ENCODE data around the gene UBASH3A.
"Not testable (repeated sequence)": the region's sequence is repeated elsewhere in the genome, so short reads cannot be mapped to it uniquely, and the experiment has no call there.

Gene UBASH3A

DNA sequence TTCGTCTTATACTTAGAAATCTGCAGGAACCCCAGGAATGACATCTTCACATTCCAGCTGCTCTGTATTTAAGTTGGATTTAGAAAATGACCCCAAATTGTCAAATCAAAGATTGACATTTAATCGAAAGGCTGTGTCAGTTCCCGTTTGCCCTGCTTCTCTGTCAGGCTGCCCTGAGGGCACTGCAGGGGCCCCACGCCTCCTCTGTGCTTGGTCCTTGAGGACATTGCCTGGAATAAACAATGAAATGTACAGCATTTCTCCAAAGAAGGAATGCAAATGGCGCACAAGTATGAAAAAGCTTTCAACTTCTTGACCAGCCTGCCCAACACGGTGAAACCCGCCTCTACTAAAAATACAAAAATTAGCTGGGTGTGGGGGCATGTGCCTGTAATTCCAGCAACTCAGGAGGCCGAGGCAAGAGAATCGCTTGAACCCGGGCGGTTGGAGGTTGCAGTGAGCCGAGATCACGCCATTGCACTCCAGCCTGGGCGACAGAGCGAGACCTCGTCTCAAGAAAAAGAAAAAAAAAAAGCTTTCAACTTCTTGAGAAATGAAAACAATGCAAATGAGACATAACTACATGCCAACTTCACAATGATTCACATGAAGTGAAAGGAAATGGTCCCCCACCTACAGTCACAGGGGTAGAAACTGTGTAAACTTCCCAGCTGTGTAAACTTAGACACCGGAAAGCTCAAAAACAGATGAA lies 10.8 kb upstream of the UBASH3A start:
- no peak for DNase-seq

DNA sequence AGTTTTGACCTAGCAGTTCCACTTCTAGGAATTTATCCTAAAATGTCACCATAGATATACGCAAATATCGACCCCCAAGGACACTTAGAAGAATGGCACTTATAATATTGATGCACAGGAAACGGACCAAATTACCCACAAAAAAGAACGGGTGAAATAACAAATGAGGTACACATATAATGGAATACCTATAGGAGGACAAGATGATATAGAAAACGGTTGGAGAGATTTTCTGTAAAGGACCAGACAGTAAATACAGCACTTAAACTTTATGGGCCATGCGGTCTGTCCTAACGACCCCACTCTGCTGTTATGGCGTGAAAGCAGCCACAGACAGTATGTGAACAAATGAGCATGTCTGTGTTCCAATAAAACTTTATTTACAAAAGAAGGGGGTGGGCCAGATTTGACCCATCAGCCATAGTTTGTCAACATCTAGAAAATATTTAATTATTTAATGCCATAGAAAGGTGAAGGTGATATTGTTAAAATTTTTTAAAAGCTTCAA lies 10.2 kb upstream of the UBASH3A start:
- no peak for DNase-seq

DNA sequence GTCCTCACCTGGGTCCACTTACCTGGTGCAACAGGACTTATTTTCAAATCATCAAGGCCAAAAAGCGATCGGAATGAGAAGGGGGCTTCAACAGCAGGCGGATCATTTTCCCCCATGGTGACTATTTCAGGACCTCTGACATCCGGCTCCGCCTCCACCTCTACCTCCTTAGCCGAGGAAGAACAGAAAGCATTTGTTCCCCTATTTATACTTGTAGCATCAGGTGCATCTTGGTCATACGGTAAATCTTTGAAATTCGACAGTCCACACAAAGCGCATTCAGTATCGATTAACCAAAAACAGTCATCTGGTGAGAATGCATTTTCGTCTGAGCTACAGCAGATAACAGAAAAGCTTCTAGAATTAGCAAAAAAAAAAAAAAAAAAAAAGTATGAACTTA lies 8.4 kb upstream of the UBASH3A start:
- no peak for DNase-seq

DNA sequence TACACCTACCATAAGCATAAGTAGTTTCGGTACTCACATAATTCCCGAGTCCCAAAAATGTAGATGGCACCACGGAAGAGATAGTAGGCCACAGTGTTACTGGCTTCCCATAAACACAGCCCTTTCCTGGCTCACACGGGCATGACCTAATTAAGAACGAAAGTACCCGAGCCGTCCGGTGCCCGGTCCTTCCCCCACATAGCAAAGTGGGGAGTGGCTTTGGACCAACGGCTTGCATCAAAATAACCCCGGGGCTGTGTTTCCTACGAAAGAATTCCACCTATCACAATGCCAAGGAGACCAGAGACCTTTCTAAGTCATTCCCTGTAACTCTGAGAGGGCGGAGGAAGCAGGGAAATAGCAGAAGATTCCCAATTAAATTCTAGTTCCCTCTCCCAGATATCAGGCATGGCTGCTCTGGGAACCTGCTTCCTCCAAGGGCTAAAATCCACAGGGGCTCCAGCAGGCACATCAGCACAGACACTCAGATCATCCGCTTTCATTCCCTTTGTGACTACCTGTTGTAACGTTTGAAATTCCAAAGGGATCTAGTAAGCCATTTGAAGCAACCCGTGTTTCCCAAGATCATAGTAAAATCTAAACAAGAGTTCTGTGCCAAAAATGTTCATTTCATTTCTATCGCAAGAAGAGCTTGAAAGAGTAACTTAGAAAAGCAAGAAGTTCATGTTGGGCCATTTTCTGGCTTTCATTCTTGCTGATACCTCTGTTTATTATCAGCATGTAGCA lies 7.6 kb upstream of the UBASH3A start, which contains the start of gene TMPRSS3:
TSS of gene TMPRSS3 (minus strand) at position 148 of the 747 bp plus-strand sequence. CDS start 635 bp downstream, outside the sequence.
- DNase-seq, result no peak

DNA sequence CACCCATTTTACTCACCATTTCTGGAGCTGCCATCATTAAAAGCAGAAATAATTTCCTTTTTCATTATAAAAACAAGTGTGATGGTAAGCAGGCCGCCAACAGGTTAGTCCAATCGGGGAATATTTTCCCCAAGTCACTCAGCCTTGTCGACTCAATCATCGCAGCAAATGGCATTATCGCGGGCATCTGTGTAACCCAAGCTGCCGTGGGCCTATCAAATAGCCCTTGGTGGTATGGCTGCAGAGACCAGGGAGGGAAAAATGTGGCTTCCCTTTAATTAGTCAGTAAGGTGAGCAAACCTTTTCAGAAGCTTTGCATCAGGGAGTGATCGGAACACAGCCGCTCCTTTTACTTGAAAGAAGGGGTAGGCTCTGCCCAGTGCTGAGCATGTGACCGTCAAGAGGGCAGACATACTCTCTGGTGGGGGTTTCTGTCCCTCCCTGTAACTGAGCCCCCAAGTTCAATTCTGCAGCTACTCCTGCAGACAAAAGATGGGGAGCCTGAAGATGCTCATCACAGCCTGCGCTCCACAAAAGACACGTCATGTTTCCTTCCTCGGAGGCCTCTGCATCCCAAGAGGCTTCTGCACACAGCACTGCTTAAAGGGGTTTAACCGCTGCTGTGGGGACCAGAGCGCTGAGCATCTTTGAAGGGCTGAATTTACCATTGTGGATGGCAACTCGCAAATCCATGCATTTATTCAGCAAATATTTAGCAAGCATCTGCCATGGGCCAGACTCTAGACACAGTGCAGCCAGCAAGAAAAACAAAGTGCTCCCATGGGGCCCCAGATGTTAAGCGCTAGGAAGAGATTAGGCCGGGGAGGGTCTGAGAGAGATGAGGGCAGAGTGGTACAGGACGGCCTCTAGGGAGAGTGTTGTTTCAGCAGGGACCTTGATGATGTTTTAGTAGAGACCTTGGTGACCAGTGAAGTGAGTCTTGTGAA lies 6.6 kb upstream of the UBASH3A start:
- peak; percentile 64 for DNase-seq

DNA sequence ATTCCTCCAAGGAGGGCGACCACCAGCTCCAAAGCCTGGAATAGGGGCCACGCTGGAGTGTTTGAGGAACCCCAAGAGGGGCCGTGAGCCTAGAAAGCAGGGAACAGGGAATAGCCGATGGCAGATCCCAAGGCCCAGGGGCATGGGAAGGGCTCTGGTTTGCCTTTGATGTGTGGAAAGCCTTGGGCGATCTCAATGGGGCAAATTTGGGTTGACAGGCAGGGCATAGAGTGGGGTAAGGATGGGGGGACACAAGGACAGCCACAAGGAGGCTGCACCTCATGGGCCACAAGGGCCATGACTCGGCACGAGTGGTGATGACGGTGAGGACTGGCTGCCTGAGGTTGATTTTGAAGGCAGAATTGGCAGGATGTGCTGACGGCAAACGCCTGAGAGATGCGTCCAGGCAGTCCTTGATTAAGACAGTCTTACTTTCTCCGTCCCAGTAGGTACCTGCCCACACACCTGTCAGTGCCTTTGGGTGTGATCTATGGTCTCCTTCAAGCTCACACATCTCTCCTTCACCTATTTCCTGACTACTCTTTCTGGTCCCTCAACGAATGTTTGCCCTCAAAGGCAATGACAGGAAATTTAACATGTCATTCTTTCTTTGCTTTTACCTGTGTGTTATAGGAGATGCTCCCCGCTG lies 5.8 kb upstream of the UBASH3A start:
- no peak for DNase-seq

DNA sequence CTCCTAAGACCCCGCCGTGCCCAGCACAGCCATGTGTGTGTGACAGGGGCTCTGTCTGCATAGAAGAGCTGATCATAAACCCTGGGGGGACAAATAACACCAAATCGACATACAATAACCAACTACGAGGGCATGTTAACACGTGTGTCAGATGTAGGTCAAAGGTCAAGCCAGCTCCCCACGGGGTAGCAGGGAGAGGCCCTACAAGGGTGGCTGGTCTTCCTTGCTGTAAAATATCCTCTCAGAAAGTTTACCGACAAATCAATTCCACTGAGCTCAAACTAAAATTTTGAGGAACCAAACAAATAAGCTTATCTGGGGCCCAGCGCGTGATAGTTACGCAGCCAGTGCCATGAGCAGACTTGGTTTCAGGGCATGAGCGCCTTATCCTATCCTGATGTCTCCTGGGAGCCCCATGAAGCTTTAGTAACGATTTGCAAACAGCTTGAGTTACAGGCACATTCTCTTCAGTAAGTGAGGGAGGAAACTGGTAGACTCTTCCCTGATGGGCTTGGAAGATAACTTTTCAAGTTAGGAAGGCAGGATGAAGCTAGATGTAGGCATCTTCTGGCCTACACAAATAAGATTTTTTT lies 5.2 kb upstream of the UBASH3A start:
- no peak for DNase-seq

DNA sequence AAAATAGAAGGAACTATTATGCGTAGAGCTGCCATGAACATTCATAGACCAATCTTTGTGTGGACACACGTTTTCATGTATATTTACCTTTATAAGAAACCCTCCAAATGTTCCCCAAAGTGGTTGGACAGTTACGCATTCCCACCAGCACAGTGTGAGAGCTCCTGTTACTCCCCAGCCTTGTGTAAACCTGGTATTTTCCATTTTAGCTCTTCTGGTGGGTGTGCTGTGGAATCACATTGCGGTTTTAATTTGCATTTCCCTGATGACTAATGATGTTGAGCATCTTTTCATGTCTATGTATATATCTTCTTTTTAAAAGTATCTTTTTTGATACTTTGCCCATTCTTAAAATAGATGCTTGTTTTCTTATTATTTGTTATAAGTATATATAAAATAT lies 3.2 kb upstream of the UBASH3A start:
- no peak for DNase-seq

DNA sequence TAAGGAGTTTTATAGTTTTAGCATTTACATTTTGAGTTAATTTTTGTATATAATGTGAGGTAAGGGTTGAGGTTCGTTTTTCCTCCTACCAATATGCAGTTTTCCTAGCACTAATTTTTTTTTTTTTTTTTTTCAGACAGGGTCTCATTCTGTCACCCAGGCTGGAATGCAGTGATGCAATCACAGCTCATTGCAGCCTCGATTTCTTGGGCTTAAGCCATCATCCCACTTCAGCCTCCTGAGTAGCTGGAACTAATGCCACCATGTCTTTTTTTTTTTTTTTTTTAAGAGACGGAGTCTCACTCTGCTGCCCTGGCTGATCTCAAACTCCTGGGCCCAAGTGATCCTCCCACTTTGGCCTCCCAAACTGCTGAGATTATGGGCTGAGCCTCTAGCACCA lies 2.5 kb upstream of the UBASH3A start:
- DNase-seq, result no peak

DNA sequence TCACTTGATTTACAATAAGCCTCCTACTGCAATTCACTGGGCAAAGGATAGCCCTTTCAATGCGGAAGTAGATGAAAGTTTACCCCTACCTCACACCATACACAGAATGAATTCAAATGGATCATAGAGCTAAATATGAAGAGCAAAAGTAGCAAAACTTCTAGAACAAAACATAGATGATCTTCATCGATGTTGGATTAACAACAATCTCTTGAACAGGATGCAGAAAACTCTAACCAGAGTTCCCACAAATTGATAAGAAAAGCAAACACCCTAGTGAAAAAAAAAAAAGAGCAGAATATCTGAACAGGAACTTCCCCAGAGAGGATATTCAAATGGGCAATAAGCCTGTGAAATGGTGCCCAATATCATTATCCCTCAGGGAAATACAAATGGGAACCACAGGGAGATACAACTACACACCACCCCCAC lies 1.9 kb upstream of the UBASH3A start:
- no peak for DNase-seq

DNA sequence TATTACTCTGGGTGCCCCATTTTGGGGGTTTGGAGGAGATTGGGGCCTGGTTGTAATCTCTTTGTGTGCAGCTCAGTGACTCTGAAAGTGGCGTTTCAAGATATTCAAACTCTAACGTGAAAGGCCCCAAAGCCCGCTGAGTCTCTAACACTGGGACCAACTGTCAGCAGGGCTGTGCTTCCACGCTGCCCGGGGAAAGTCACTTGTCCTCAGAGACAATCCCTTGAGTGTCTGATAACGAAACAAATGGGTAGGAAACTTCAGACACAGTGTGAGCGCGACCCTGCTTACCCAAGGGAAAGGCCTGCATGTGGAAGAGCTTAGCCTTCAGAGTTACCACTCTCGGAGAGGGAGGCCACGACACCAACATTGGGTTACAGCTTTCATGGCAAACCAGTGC lies 837 bp downstream of the UBASH3A start:
- DNase-seq, result no peak

DNA sequence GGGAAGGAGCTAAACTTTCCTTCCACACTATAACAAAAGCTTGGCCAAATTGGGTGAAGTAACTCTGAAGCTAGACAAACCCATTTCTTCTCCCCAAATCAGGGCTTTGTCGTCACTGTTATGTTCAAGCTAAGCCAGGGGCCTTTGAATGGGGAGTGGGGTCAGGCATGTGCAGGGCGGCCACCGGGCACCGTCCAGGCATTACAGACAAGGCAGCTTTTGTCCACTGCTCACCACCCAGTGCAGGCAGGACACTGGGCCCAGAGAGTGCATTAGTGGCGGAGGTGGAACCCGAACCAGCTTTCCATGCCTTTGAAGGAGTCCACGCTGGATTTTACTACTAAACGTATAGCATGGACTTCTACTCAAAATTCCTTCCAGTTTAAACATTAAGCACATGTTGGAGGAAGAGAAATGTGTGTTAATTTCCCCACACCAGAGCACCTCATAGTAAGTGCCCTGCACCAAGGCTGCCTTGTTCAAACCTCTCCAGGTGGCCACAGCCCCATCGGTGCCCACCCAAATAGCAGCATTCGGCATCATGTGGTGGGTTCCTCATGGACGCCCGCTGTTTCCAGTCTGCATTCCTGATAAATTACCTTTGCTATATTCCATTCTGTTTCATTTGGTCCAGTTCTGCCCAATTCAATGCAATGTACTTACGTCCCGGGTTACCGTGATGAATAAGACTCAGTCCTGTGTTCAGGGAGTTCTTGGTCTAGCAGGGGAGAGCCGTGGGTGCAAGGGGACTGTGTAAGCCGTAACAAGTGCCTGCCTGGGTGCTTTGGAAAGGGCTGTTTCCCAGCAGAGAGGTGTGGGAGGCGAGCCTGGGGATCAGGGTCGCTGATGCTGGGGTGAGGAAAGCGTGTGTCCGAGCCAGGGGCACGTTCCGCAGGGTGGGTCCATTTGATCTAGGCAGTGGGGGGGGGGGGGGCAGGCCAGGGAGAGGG lies 1.6 kb downstream of the UBASH3A start:
- no peak for DNase-seq

DNA sequence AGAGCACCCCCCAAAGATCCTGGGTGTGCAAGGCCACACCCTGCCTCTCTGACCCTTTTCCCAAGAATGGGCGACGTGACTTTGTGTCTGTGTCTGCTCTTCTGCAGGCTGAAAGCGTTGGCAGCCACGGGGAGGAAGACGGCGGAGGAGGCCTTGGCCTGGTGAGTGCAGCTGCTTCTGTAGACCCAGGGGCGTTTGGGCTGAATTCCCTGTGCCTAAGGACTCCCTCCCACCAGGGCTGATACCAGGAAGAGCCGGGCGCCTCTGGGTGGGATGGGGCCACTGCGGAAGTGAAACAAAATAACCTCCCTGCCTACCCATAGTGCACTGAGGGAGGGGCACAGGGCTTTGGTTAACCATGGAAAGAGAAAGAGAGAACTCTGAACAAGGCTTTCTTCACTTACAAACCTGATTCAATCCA lies 2.5 kb downstream of the UBASH3A start:
- DNase-seq, result no peak

DNA sequence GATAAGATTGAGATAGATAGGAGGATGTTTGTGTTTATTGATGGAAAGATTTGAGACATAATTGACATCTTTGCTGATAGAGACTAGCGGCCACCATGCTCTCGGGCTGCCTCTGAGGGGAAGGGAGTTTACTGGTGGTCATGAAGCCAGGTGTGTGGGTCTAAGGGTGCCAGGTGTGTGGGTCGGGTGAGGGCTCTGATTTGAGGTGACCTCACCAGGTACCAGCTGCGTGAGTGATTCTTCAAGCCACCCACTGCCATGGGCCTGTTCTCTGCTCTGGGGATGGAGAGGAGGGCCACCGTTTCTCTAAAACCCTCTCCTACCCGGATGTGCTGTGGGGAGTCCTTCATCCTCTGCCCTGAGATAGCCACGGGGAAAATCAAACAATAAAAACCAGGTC lies 3.2 kb downstream of the UBASH3A start:
- no peak for DNase-seq

DNA sequence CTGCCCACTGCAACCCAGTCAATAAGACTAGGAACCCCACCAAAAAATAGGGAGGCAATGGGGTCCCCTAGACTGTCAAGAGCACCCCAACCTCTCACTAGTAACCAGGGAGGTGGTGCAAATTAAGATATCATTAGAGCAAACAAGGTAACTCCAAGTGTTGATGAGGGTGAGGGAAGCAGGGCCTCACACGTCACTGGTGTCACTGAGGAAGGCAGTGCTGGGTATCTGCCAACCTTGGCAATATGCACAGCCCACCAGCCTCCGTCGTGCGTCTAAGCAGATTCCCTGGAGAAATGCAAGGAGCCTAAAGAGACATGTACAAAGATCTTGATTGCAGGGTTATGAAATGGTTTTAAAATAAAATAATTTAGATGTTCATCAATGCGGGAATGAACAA lies 3.8 kb downstream of the UBASH3A start:
- no peak for DNase-seq

DNA sequence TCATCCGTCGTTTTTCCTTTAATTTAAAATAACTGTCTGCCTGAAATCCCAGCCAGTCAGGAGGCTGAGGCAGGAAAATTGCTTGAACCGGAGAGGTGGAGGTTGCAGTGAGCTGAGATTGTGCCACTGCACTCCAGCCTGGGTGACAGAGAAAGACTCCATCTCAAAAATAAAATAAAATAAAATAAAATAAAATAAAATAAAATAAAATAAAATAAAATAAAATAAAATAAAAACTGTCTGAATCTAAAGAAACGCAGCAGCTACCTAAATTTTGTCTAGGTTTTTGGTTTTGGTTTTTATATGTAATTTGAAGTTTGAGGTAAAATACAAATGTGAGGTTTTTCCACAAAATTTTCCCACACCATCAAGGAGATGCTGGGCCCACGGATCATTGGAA lies 5.0 kb downstream of the UBASH3A start:
- DNase-seq, result not testable (repeated sequence)

DNA sequence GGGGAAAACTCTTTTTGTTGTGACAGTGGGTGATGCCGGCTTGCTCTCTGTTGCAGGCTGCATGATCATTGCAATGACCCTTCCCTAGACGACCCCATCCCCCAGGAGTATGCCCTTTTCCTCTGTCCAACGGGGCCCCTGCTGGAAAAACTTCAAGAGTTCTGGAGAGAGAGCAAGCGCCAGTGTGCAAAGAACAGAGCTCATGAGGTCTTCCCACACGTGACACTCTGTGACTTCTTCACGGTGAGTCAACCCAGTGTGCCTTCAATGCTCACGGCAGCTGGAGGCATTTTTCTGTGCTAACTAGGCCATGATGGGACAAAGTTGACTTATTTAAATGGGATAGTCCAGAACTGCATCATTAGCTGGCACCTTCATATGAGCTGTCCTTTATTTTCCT lies 5.7 kb downstream of the UBASH3A start:
- no peak for DNase-seq

DNA sequence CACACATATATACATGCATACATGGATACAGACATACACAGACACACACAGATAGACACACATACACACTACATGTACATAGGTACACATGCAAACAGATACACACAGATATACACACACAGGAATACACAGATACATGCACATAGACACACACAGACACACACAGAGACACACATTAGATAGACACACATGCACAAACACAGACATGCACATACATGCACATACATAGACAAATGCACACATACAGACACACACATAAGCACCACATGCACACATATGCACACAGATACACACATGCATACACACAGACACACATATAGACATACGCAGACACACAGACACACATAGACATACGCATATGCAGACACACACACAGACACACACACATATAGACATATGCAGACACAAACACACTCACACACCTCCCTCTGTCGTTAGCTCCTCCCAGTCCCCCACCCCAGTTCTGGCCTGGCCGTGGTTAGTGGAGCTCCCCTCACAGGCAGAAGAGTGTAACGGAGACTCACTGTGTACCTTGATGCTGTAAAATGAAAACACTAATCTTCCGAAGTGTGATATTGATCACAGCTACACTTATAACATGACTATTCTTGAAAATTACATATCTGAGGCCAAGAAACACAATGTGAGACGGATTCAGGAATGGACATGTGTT lies 7.6 kb downstream of the UBASH3A start:
- DNase-seq, result no peak

DNA sequence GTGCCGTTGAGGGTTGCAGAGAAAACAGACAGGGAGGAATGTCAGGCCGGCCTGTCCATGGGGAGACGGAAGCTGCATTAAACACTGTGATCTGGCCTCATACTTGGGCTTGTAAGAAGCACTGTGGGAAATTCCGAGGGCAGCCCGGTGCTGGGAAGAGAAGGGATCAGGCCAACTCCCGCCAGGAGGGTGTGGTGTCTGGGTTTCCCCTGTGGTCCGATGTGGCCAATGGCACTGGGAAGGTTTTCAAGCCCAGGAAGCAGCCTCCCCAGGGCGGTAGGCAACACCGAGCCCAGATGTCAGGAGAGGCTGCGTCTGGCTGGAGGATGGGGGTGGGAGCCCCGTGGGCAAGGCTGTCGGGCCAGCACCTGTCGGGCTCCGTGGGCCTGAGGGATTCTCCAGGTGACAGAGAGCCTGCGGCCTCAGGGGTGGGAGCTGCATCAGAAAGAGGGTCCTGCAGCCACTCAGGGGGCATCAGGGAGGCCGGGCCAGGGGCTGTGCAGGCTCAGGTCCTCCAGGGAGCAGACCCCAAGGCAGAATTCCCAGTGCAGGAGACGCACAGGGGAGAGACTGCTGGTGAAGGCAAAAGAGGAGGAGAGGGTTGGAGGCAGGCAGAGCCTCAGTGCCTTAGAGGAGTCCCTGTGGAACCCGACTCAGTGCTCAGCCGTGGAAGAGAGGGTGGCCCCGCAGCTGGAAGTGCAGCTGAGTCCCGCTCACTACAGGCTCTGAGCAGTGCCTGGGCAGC lies 8.4 kb downstream of the UBASH3A start:
- DNase-seq, result no peak

DNA sequence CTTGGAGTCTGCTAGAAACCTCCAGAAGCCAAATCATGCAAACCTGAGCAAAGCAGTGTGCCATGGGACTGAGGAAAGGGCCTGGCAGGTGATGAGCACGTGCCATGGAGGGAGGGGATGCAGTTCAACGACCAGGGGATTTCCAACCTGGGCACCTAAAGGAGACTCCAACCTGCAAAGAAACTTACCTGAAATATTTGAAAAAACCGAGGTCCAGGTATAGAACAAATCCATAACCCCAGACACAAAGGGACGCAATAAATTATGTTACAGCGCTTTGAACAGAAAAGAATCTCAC lies 8.9 kb downstream of the UBASH3A start:
- no peak for DNase-seq
